ENCODE data around the gene CHRNE. TPM values are rescaled to one million over a fixed set of nuclear protein-coding genes. Genes with fewer than 3 reads are reported as not detected.
A peak's percentile ranks its signal among the peaks of the same experiment; 100 is the strongest.
"Not testable (repeated sequence)": the region's sequence is repeated elsewhere in the genome, so short reads cannot be mapped to it uniquely, and the experiment has no call there.

The CHRNE gene
- total RNA-seq, 4 donors from 2014 or later, result 0.13 to 1.2 (median 0.63) TPM; not detected in 1

DNA sequence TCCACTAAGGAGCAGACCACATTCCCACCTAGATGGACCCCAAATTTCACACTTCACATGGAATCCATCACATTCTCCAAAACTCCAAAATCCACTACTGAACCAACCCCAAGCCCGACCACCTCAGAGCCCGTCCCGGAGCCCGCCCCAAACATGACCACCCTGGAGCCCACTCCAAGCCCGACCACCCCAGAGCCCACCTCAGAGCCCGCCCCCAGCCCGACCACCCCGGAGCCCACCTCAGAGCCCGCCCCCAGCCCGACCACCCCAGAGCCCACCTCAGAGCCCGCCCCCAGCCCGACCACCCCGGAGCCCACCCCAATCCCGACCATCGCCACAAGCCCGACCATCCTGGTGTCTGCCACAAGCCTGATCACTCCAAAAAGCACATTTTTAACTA lies 30.7 kb upstream of the CHRNE start:
- intact Hi-C loops (cut with DNase I), result no loop called here
- H3K27ac ChIP-seq (replicated peaks in 1 of 4), result peak overlapping the region in 1 of 4 donors; percentile 12
- 83% methylated on average over 10 of the region's 16 CpGs for WGBS
- H3K4me3 ChIP-seq, result no peak overlapping the region
- peaks cover 22 to 29% (median 26%) of the 10 kb centered on the region in 4 donors for H3K4me1 ChIP-seq
- no peaks in the 10 kb centered on the region for H3K27me3 ChIP-seq
- peaks cover 12 to 30% (median 24%) of the 10 kb centered on the region in 4 donors for H3K36me3 ChIP-seq
- TF ChIP-seq CTCF (IDR thresholded peaks at IDR 0.05) (no peak), EP300 (IDR thresholded peaks at IDR 0.05) (no peak), POLR2AphosphoS5 (IDR thresholded peaks at IDR 0.05) (no peak), POLR2A (IDR thresholded peaks at IDR 0.05; ENCODE audit: low read depth) (no peak)
- no peaks in the 10 kb centered on the region for H3K9me3 ChIP-seq
- DNase-seq (ENCODE audit: extremely low spot score), result no peak

GRCh38 chr17:4932756-4933155 lies 29.9 kb upstream of the CHRNE start:
- 96% methylated on average over 7 of the region's 12 CpGs for WGBS
- intact Hi-C loops (cut with DNase I), result no loop called here
- DNase-seq (ENCODE audit: extremely low spot score), result no peak

DNA sequence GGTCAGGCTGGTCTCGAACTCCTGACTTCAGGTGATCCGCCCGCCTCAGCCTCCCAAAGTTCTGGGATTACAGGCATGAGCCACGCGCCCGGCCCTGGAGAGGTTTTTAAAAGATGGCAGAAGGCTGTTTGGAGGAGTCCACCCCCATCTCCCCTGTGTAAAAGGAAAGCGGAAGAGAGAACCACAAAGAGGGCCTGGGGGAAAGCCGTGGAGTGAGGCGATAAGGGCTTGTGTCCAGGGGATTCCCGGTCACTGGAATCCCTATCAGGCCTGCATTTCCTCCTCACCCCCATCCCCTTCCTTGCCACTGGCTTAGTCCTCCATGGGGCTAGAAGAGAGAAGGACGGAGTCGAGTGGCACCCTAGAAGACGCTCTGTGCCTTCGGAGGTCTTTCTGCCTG lies 29.1 kb upstream of the CHRNE start, which contains the start of gene GP1BA:
Gene GP1BA, plus strand, starts transcription at position 315 of the 400 bp plus-strand sequence. CDS start 328 bp downstream, outside the sequence.
- H3K36me3 ChIP-seq, result peaks cover 0 to 15% (median 10%) of the 10 kb centered on the region in 4 donors
- peaks cover 11 to 15% (median 13%) of the 10 kb centered on the region in 4 donors for H3K4me1 ChIP-seq
- no peak within 1 kb of the TSS for H3K4me3 ChIP-seq
- intact Hi-C loops (cut with DNase I), result no loop called here
- no peak within 1 kb of the TSS for H3K27ac ChIP-seq (replicated peaks in 1 of 4)
- H3K9me3 ChIP-seq, result no peaks in the 10 kb centered on the region
- TF ChIP-seq POLR2AphosphoS5 (IDR thresholded peaks at IDR 0.05), result no peak
- TF ChIP-seq EP300 (IDR thresholded peaks at IDR 0.05), result no peak
- TF ChIP-seq CTCF (IDR thresholded peaks at IDR 0.05), result no peak
- TF ChIP-seq POLR2A (IDR thresholded peaks at IDR 0.05; ENCODE audit: low read depth), result no peak
- 77% methylated on average over 12 of the region's 14 CpGs for WGBS
- no peaks in the 10 kb centered on the region for H3K27me3 ChIP-seq
- DNase-seq (ENCODE audit: extremely low spot score), result no peak

More at GRCh38 chr17:4932756-4933155, 29.9 kb upstream of the CHRNE start:
- no peaks in the 10 kb centered on the region for H3K9me3 ChIP-seq
- H3K27me3 ChIP-seq, result no peaks in the 10 kb centered on the region
- TF ChIP-seq CTCF (IDR thresholded peaks at IDR 0.05), result no peak
- TF ChIP-seq POLR2A (IDR thresholded peaks at IDR 0.05; ENCODE audit: low read depth), result no peak
- no peak for TF ChIP-seq EP300 (IDR thresholded peaks at IDR 0.05)
- TF ChIP-seq POLR2AphosphoS5 (IDR thresholded peaks at IDR 0.05), result no peak
- H3K4me3 ChIP-seq, result no peak overlapping the region
- H3K4me1 ChIP-seq, result peaks cover 13 to 20% (median 17%) of the 10 kb centered on the region in 4 donors
- H3K27ac ChIP-seq (replicated peaks in 1 of 4), result no peak overlapping the region
- peaks cover 7 to 23% (median 18%) of the 10 kb centered on the region in 4 donors for H3K36me3 ChIP-seq

GRCh38 chr17:4928881-4929280 lies 26.0 kb upstream of the CHRNE start:
- 97% methylated on average over 18 of the region's 18 CpGs for WGBS
- intact Hi-C loops (cut with DNase I), result no loop called here
- TF ChIP-seq CTCF (IDR thresholded peaks at IDR 0.05) (no peak), POLR2AphosphoS5 (IDR thresholded peaks at IDR 0.05) (no peak), EP300 (IDR thresholded peaks at IDR 0.05) (no peak), POLR2A (IDR thresholded peaks at IDR 0.05; ENCODE audit: low read depth) (no peak)

GRCh38 chr17:4926577-4927335 lies 23.9 kb upstream of the CHRNE start:
- H3K27me3 ChIP-seq; H3K4me3 ChIP-seq; H3K4me1 ChIP-seq; DNase-seq (ENCODE audit: extremely low spot score); H3K9me3 ChIP-seq; H3K36me3 ChIP-seq; H3K27ac ChIP-seq (replicated peaks in 1 of 4); intact Hi-C loops (cut with DNase I): not testable (repeated sequence)
- 90% methylated on average over 21 of the region's 24 CpGs for WGBS

More at GRCh38 chr17:4928881-4929280, 26.0 kb upstream of the CHRNE start:
- no peak for DNase-seq (ENCODE audit: extremely low spot score)
- Histone ChIP-seq H3K27me3 (no peaks in the 10 kb centered on the region), H3K27ac (replicated peaks in 1 of 4) (no peak overlapping the region), H3K9me3 (no peaks in the 10 kb centered on the region), H3K36me3 (no peaks in the 10 kb centered on the region), H3K4me3 (no peak overlapping the region), H3K4me1 (peaks cover 3 to 6% (median 4%) of the 10 kb centered on the region in 4 donors)

Measured in esophagus muscularis mucosa (tissue), 4 donors.